AML-193 (cell line): ENCODE results near the gene RPL26.
A peak's percentile ranks its signal among the peaks of the same experiment; 100 is the strongest.
"Not testable (repeated sequence)": the region's sequence is repeated elsewhere in the genome, so short reads cannot be mapped to it uniquely, and the experiment has no call there.

Experiments
- DNase-seq, 2 experiments: peaks; one replicate each; lab custom pipeline; 2025; lab: John Stamatoyannopoulos, UW

The RPL26 gene

GRCh38 chr17:8394497-8394896 is 11.5 kb upstream of the RPL26 start:
- not testable (repeated sequence) for DNase-seq

GRCh38 chr17:8393470-8394231 is 10.7 kb upstream of the RPL26 start:
- no peak for DNase-seq

GRCh38 chr17:8392674-8393469 is 9.9 kb upstream of the RPL26 start:
- no peak for DNase-seq

GRCh38 chr17:8392274-8392673 is 9.3 kb upstream of the RPL26 start:
- DNase-seq = no peak

- no peak for DNase-seq
Measured at GRCh38 chr17:8391711-8392110, 8.7 kb upstream of the RPL26 start.

- no peak for DNase-seq
Measured at GRCh38 chr17:8387914-8388651, 5.1 kb upstream of the RPL26 start.

GRCh38 chr17:8386841-8387240 is 3.8 kb upstream of the RPL26 start:
- DNase-seq = no peak

GRCh38 chr17:8384801-8385378 is 1.9 kb upstream of the RPL26 start:
- DNase-seq = no peak

GRCh38 chr17:8382880-8383142 is 182 bp downstream of the RPL26 start:
- no peak for DNase-seq

GRCh38 chr17:8382052-8382879 is 727 bp downstream of the RPL26 start:
- peak in 1 of 2 experiments; percentile 0 for DNase-seq

- no peak for DNase-seq
Measured at GRCh38 chr17:8380049-8380448, 2.9 kb downstream of the RPL26 start.

- not testable (repeated sequence) for DNase-seq
Measured at GRCh38 chr17:8378117-8378516, 4.9 kb downstream of the RPL26 start.

GRCh38 chr17:8377422-8377821 is 5.6 kb downstream of the RPL26 start:
- DNase-seq = no peak

GRCh38 chr17:8376271-8377067 is 6.5 kb downstream of the RPL26 start, which contains the start of gene KRABD2:
Gene KRABD2 (minus strand): TSS chr17:8376704.
- peak; percentile 49 for DNase-seq

GRCh38 chr17:8375738-8376259 is 7.2 kb downstream of the RPL26 start:
- no peak for DNase-seq

GRCh38 chr17:8373856-8374255 is 9.1 kb downstream of the RPL26 start:
- not testable (repeated sequence) for DNase-seq

- no peak for DNase-seq
Measured at GRCh38 chr17:8372422-8372821, 10.6 kb downstream of the RPL26 start.

- no peak for DNase-seq
Measured at GRCh38 chr17:8371786-8372185, 11.2 kb downstream of the RPL26 start.

- peak; percentile 9 to 32 for DNase-seq
Measured at GRCh38 chr17:8369944-8370343, 13.0 kb downstream of the RPL26 start.

- DNase-seq = no peak
Measured at GRCh38 chr17:8368193-8368592, 14.8 kb downstream of the RPL26 start.
